ENCODE measurements around the gene EVC2.

The EVC2 gene, protein sequence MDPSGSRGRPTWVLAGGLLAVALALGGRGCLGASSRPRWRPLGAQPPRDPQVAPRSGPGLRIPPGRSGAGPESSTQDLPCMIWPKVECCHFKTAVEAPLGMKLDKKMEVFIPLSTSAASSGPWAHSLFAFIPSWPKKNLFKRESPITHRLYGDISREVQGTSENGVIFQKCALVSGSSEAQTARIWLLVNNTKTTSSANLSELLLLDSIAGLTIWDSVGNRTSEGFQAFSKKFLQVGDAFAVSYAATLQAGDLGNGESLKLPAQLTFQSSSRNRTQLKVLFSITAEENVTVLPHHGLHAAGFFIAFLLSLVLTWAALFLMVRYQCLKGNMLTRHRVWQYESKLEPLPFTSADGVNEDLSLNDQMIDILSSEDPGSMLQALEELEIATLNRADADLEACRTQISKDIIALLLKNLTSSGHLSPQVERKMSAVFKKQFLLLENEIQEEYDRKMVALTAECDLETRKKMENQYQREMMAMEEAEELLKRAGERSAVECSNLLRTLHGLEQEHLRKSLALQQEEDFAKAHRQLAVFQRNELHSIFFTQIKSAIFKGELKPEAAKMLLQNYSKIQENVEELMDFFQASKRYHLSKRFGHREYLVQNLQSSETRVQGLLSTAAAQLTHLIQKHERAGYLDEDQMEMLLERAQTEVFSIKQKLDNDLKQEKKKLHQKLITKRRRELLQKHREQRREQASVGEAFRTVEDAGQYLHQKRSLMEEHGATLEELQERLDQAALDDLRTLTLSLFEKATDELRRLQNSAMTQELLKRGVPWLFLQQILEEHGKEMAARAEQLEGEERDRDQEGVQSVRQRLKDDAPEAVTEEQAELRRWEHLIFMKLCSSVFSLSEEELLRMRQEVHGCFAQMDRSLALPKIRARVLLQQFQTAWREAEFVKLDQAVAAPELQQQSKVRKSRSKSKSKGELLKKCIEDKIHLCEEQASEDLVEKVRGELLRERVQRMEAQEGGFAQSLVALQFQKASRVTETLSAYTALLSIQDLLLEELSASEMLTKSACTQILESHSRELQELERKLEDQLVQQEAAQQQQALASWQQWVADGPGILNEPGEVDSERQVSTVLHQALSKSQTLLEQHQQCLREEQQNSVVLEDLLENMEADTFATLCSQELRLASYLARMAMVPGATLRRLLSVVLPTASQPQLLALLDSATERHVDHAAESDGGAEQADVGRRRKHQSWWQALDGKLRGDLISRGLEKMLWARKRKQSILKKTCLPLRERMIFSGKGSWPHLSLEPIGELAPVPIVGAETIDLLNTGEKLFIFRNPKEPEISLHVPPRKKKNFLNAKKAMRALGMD

DNA sequence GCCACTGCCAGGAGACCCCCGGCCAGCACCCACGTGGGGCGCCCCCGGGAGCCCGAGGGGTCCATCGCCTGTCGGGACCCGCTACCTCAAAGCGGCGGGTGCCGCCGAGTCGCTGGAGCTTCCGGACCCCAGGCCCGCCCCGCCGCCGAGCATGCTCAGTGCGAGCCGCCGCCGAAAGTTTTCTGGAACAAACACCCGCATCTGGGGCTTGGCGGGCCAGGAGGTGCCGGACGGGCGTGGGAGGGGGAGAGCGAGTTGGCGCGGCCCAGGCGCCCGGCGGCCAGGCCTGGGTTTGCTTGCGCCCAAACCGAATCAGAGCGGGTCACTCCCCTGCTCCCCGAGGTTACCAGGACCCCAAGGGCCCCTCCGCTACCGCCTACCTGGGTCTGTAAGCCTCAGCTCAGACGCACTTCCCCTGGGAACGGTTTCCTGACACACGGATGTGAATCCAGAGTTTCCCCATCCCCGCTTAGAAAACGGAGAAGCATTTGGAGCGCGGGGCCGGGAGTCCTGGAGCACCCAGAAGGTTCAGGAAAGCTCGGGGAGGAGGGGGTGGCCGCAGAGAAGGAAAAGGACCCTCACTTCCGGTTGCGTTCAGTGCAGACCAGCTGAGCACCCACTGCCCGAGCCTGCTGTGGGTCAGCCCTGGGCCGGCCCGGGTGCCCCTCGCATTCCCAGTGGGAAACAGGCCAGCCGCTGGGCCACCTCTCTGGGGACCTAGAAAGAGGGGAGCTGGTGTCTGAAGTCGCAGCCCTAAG is at the start of gene EVC2:
Gene EVC2 (minus strand): TSS at position 111 of the 758 bp plus-strand sequence. CDS start 46 bp downstream, at position 65.
- no peak for DNase-seq

GRCh38 chr4:5757954-5758353 is 49.6 kb upstream of the EVC2 start:
- DNase-seq, result no peak

DNA sequence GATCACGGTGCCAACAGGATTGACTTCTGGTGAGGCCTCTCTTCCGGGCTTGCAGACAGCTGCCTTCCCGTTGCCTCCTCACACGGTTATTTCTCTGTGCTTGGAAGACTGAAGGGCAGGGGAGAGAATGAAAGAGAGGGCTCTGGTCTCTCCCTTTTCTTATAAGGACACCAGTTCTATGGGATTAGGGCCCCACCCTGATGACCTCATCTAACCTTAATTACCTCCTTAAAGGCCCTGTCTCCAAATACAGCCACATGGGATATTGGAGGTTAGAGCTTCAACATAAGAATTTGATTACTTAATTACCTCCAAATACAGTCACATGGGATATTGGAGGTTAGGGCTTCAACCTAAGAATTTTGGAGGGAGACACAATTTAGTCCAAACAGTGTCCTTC is 49.2 kb upstream of the EVC2 start:
- DNase-seq, result no peak

- DNase-seq, result no peak
Observed at GRCh38 chr4:5757091-5757490, 48.7 kb upstream of the EVC2 start.

GRCh38 chr4:5756271-5756670 is 47.9 kb upstream of the EVC2 start:
- no peak for DNase-seq

GRCh38 chr4:5755679-5756078 is 47.3 kb upstream of the EVC2 start:
- no peak for DNase-seq

- no peak for DNase-seq
Observed at GRCh38 chr4:5755161-5755560, 46.8 kb upstream of the EVC2 start.

- no peak for DNase-seq
Observed at GRCh38 chr4:5754529-5754881, 46.1 kb upstream of the EVC2 start.

DNA sequence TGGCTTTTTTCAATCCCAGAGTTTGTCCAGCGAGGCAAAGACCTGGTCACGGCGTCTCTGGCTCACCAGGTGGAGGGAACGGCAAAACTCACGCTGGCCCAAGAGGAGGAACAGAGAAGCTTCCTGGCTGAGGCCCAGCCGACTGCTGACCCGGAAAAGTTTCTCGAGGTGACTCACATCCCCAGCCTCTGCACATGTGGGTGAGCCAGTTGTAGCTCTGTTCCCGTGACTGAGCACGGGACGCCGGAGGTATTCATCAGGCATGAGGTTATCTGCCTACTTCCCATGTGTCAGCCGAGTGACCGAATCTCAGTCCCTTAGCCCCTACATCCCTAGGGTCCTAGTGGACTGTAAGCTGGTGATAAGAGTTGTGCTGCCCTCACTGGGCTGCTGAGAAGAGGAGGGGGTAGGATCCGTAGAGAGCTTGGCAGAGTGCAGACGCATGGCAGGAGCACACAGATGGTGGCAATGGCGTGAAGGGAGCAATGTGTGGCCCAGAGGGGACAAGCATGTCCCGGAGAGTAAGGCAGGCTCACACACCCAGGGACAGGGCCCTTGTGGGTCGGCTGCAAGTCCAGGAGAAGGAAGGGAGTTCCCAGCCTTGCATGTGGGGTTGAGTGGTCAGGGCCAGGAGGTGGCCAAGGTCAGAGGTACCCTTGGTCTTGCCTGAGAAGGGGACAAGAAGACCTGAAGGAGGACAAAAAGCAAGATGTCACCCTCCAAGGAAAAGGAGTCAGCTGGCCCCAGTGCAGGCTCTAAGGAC is 45.6 kb upstream of the EVC2 start:
- DNase-seq, result no peak

DNA sequence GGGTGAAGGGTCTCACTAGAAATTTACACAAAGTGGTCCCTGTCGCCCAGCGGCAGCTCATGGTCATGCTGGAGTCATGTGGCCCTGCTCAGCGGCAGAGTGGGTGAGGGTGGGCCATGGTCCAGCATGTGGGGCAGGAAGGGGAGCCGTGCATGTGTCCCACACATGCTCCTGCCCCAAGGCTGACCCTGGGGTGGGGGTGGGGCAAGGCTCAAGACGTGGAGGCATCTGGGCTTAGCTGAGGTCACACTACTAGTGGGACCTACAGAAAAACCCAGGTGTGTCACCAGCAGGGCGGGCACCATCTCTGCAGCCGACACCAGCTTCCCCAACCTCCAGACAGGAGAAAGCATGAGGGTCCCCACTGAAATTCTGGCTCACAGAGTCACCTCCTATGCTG is 45.0 kb upstream of the EVC2 start:
- no peak for DNase-seq

GRCh38 chr4:5752376-5753184 is 44.2 kb upstream of the EVC2 start:
- DNase-seq, result no peak

GRCh38 chr4:5751666-5752375 is 43.5 kb upstream of the EVC2 start:
- DNase-seq, result no peak

- no peak for DNase-seq
Observed at GRCh38 chr4:5750946-5751665, 42.7 kb upstream of the EVC2 start.

GRCh38 chr4:5750052-5750945 is 41.9 kb upstream of the EVC2 start:
- no peak for DNase-seq

GRCh38 chr4:5749568-5749967 is 41.2 kb upstream of the EVC2 start:
- DNase-seq, result no peak

DNA sequence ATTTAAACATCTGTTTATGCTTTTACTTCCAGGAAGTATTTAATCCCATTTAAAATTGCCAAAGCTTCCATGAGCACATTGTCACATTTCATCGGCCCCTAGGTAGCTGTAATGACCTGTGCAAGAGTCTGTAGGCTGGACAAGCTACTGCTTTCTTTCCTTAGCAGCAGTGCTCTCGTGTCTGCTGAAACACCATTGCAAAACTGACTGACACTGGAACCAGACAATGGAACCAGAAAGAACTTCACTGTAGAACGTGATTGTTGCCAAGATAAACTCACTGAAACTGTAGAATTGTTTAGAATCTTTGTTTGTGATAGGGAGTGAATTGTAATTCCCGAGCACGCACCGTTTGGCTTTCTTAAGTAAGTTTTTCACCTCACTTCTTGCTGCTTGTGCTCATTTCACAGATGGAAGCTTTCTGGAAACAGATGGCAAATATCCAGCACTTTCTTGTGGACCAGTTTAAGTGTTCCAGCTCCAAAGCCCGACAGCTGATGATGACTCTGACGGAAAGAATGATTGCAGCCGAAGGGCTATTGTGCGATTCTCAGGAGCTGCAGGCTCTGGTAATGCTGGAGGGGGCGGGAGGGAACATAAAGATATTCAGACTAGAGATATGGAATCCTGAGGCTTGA is 39.5 kb upstream of the EVC2 start:
- no peak for DNase-seq

DNA sequence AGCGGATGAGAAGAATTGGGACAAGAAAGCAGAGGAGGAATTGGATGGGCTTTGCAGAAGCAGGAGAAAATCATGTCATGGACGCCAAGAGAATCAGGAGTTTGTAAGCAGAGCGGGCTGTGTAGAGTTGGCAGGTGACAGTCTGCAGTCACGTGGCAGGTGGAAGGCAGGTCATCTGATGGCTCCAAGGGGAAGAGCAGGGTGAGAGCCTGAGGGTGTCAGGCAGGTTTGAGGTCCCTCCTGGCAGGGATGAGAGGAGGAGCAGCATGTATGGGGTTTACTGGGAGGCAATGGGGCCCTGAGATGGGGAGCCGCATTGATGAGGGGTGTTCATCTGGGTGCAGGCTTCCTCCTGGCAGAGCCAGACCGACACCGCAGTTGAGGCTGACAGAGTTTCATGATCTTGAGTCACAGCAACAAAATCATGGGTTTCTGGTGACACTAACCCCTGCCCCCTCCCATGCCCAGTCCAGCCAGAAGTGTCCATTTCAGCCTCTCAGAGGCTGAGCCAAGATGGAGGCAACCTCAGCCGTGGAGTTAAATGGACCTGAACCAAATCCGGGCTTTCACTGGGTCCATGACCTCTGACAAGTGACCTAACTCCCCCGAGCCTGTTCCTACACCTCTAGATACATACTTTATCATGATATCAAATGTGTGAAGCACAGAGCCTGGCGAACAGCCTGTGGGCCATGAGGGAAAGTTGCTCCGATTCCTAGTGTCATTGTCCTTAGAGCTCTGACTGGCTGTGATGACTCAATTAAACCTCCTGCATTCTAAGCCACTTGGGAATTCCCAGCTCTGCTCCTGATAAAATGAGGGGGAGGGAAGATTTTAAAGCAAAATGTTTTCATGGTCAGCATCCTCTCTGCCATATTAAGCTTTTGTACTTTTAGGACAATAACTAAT is 38.7 kb upstream of the EVC2 start:
- no peak for DNase-seq

Measured in NCI-H2081 treated with DMSO at 0.1 percent for 48 hours (cell line).